ENCODE measurements around the gene RNF130.

GRCh38 chr5:179923436-179923835 lies 148.1 kb downstream of the RNF130 start:
- TF ChIP-seq CTCF (IDR thresholded peaks at IDR 0.05) = no peak
- TF ChIP-seq POLR2A (IDR thresholded peaks at IDR 0.05) = no peak

Data from vagina (tissue), 2 donors.